Brain microvascular endothelial cell (primary cell): ENCODE measurements around the gene FAF2.

Experiments
- DNase-seq: peaks from one replicate; pipeline ENCODE4 v3.0.0-alpha.2; 2020
- H3K27ac ChIP-seq: fragments of 250-450 bp; sonication (Bioruptor Pico); 2 replicates; pipeline ENCODE4 v1.5.1; 2020; ENCODE audit warnings: mild to moderate bottlenecking, moderate library complexity
- H3K27me3 ChIP-seq: fragments of 250-450 bp; sonication (Bioruptor Pico); replicated peaks from 2 replicates; pipeline ENCODE4 v1.5.1; 2020; ENCODE audit warnings: mild to moderate bottlenecking
- H3K36me3 ChIP-seq: fragments of 250-450 bp; sonication (Bioruptor Pico); replicated peaks from 2 replicates; pipeline ENCODE4 v1.5.1; 2020; ENCODE audit warnings: mild to moderate bottlenecking
- H3K4me3 ChIP-seq: 2 replicates; pipeline ENCODE4 v1.5.1; 2011; ENCODE audit warnings: low read depth, mild to moderate bottlenecking, control low read depth, low read length, moderate library complexity
- CTCF ChIP-seq: IDR thresholded peaks from 2 replicates; pipeline ENCODE4 v1.5.1; 2011; ENCODE audit warnings: low read depth, mild to moderate bottlenecking, moderate library complexity, low read length, control low read depth, inconsistent platforms; ENCODE audit errors: missing control alignments
- in situ Hi-C: cut with HindIII; loops from 2 replicates; pipeline ENCODE4 v1.10.0; 2017; ENCODE audit warnings: low sequenced_read_pairs, low pct_ligation_motif_present

The FAF2 gene

GRCh38 chr5:176543428-176544182, 95.4 kb downstream of the FAF2 start:
- Histone ChIP-seq H3K36me3 (no peaks in the 10 kb centered on the region), H3K27me3 (no peaks in the 10 kb centered on the region), H3K27ac (no peak overlapping the region), H3K4me3 (peak overlapping the region; percentile 61)
- no peak for DNase-seq
- in situ Hi-C loops: no loop called here
- TF ChIP-seq CTCF: no peak

- Histone ChIP-seq H3K27ac (no peak overlapping the region), H3K36me3 (no peaks in the 10 kb centered on the region), H3K27me3 (no peaks in the 10 kb centered on the region), H3K4me3 (no peak overlapping the region)
- TF ChIP-seq CTCF: no peak
- no peak for DNase-seq
- in situ Hi-C loops: no loop called here
Observed at GRCh38 chr5:176545388-176545736, 97.2 kb downstream of the FAF2 start.

- no peaks in the 10 kb centered on the region for H3K36me3 ChIP-seq
- no peak overlapping the region for H3K4me3 ChIP-seq
- H3K27me3 ChIP-seq: no peaks in the 10 kb centered on the region
- no peak for DNase-seq
- TF ChIP-seq CTCF: no peak
- in situ Hi-C loops: no loop called here
- no peak overlapping the region for H3K27ac ChIP-seq
Observed at GRCh38 chr5:176545737-176546509, 97.7 kb downstream of the FAF2 start.

GRCh38 chr5:176547802-176548201, 99.6 kb downstream of the FAF2 start:
- Histone ChIP-seq H3K4me3 (no peak overlapping the region), H3K36me3 (no peaks in the 10 kb centered on the region), H3K27me3 (no peaks in the 10 kb centered on the region), H3K27ac (no peak overlapping the region)
- TF ChIP-seq CTCF: no peak
- in situ Hi-C loops: no loop called here
- DNase-seq: no peak

- no peak for TF ChIP-seq CTCF
- Histone ChIP-seq H3K4me3 (no peak within 1 kb of the TSS), H3K27me3 (no peaks in the 10 kb centered on the region), H3K27ac (no peak within 1 kb of the TSS), H3K36me3 (no peaks in the 10 kb centered on the region)
- DNase-seq: no peak
- in situ Hi-C loops: no loop called here
Observed at GRCh38 chr5:176548967-176549444, 100.8 kb downstream of the FAF2 start, which contains the start of gene CDHR2. TSS of gene CDHR2 (plus strand) at chr5:176549342. CDS start at chr5:176565353, 16,011 bp downstream.
